GM19463 (cell line): ENCODE data around the gene ARHGAP21.

Source experiments
- ATAC-seq: cut with Tn5 transposase; IDR thresholded peaks from one replicate; pipeline ENCODE4 v1.9.1; 2021; ENCODE audit warnings: mild to moderate bottlenecking, moderate library complexity; ENCODE audit not compliant: unreplicated experiment

Gene ARHGAP21

GRCh38 chr10:24545585-24545984, 178.1 kb downstream of the ARHGAP21 start:
- ATAC-seq: no peak

GRCh38 chr10:24544776-24545175, 178.9 kb downstream of the ARHGAP21 start:
- ATAC-seq: no peak

- no peak for ATAC-seq
Measured at GRCh38 chr10:24542314-24543270, 181.1 kb downstream of the ARHGAP21 start.

- ATAC-seq: no peak
Measured at GRCh38 chr10:24541239-24541753, 182.4 kb downstream of the ARHGAP21 start.

GRCh38 chr10:24536636-24537035, 187.1 kb downstream of the ARHGAP21 start:
- no peak for ATAC-seq

- no peak for ATAC-seq
Measured at GRCh38 chr10:24533981-24534380, 189.7 kb downstream of the ARHGAP21 start.
